HG02970 (cell line): Measurements from ENCODE around the gene RAB22A.
"Not testable (repeated sequence)": the region's sequence is repeated elsewhere in the genome, so short reads cannot be mapped to it uniquely, and the experiment has no call there.

Experiments used
- ATAC-seq: cut with Tn5 transposase; IDR thresholded peaks from one replicate; pipeline ENCODE4 v1.9.1; 2021; ENCODE audit warnings: mild to moderate bottlenecking, moderate library complexity, moderate number of reproducible peaks; ENCODE audit not compliant: unreplicated experiment, low FRiP score

Gene RAB22A

DNA sequence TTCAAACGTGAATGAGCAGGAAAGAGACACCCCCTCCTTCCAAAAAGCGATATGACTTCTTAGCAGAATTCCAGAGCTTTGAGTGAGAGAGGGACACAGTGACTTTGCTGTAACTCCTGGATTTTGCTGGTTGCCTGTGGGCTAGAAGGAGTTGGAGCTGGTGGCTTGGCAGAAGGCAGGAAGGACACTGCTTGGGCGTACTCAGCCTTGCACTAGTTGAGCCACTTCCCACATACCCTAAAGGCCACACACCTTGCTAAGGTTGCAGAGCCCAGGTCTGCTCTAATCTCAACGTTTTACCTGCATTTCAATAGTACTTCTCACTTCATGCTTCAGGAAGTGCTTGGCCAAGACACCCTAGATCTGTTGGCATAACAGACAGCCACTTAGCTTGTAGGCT, 30.6 kb downstream of the RAB22A start:
- ATAC-seq: no peak

DNA sequence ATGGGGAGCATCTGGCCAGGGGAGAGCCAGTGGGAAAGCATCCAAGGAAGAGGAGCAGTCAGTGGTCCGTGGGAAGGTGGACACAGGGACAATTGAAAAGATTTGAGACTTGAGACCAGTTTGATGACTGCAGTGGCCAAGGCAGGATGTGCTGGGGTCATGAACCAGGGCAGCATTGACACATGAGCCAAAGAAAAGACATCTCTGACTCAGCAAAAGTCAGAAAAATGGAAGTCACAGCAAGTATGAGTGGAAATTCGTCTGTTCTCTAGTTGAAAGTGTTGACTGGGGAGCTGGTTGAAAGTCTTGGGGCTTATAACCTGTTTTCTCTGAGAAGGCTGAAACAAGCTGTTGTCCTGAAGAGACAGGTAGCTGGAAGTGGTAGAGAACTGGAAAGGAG, 31.3 kb downstream of the RAB22A start:
- ATAC-seq: no peak

DNA sequence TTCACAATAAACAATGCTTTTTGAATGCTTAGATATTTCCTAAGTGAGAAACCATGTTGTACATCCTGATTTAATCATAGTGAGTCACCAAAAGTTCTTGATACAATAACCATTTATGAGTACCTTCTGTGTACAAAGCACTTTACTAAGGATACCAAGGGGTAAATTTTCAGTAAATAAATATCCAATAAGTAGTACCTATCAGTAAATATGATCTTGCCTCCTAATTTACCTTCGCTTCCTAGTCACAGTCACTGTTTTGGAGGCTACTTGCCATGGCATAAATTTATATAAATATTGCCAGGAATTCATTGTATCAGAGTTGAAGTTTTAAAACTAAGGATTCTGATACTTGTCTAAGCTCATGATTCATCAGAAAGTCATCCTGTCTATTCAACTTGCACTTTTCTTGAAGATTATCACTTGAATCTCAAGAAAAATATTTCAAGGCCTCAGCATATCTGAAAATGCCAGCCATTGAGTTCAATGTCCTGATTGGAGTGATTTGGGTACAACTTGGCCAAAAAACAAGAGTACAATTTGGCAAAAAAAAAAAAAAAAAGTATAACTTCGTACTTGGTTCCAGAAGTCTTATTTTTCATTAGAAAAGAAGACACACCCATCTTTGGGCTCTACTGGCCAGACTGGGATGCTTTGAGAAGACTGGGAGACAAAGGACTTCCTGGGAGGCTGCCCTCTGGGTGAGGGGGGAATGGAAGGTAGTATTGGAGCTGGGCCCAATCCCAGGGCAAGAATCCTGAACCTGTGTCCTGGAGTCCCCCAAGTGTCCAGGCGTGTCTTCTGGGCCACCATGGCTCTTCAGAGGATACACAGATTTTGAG, 32.8 kb downstream of the RAB22A start:
- ATAC-seq: no peak

DNA sequence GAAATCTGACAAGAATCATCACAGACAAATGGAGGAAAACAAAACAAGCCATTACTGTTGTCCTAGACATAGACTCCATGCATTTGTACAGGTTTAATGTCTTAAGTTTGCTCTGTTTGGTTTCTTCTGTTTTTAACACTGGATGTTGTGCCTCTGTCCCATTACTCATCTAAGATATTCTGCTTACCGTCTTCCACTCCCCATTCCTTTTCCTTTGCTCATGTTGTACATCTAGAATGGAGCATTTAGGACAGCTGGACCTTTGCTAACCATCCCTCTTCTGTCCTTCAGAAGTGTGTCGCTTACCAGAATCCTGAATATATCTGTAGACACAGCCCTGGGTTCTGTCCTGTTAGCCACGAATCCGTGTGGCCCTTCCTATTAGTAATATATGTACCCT, 35.2 kb downstream of the RAB22A start:
- no peak for ATAC-seq

DNA sequence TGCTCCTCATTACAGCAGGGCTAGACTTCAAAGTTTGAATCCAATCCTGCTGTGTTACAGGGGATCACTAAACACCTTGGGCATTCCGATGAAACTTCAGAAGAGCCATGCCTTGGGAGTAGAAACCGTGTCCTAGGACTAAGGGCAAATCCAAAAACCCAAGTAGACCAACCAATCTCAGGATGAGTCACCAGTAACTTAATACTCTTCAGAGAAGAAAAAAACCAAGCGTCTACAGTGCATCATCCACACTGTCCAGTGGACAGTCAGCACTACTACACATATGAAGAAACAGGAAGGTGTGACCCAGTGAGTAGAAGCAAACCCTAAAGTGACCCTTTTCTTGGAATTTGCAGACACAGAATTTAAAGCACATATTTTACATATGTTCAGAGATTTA, 40.1 kb downstream of the RAB22A start:
- no peak for ATAC-seq

DNA sequence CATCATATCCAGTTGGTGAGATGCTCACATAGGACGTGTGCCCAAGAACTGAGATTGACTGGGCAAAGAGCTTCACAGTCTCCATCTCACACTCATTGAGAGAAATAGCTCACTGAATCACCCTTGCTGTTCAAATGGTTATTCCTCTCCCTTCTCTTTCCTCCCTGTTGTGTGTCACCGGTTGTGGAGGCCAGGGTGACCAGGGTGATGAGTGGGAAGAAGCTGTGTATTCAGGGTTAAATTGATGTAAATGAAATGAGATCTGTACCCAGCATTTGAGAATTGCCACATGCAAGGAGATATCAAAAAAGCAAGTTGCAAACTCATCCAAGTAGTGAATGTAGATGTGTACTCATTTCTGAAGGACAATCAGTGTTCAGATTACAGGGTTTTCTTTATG, 43.0 kb downstream of the RAB22A start:
- no peak for ATAC-seq

DNA sequence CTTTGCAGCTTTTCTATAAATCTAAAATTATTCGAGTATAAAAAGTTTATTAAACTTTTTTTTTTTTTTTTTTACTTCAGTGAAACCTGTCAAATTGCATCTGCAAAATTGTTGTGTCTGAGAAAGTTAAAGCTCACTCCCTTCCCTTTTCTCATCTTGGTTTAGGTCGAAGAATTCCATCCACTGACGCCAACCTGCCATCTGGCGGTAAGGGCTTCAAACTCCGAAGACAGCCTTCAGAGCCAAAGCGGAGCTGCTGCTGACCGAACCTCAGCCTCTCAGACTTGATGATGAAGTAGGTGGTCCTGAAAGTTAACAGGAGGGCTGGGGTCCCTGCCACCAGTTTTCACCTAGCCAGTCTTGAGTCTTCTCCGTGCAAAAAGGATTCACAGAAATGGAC, 49.9 kb downstream of the RAB22A start:
- no peak for ATAC-seq

DNA sequence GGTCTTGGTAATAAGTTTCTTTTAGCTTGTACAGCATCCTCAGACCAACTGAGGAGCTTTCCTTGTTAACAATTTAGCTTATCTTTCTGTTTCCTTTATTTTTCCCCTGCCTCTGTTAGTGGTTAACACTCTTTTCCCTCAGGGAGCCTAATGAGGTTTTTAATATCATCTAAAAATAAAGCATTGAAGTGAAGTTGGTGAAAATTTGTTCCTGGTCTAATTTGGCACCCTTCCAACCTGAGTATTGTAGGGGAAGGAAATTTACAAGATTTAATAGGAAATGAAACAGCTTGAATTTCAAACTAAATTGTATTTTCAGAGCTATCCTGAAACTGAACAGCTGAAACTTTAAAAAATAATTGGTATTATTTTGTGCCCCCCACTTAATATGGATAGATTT, 51.4 kb downstream of the RAB22A start:
- no peak for ATAC-seq

DNA sequence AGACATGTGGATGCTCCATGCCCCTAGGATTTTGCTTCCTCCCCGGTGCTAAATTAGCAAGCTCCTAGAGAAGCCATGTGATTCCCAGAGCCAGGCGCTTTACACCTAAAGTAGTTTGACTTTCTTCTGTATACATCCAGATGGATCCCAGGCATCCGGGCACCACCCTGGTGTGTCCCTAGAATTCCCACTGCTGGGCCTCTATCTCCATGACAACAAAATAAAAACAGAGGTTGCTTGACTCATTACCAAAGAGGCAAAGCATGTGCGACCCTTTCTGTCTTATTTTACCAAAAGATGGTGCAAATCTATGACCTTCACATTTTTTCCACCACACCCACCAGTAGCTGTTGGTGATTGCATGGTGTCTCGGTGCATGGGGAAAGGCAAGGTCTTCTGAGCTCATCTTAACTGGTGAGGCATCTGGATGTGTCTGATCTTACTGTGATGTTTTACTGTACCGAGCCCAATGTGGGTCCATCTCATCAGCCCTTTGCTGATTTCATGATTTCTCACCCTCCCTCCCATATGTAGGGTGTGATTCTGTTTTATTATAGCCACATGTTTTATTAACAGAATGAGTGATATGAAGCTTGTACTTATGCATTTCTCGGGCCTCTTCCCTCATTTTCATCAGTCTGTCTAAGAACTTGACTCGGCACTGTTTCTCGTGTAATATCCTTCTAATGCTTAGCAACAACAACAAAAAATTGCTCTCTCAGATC, 52.1 kb downstream of the RAB22A start:
- ATAC-seq: no peak

DNA sequence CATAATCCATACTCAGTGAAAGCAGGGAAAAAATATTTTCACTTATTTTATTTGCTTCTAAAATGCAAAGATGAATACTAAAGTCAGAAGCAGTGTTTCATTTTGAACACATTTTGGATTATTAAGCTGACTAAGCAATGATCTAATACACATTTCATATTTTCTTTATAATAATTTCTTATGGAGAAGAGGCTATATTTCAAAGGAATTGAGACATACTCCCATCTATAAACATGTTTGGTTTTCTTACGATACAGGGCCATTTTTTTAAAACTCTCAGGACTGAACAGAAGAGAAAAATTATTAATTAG, 52.6 kb downstream of the RAB22A start:
- no peak for ATAC-seq

DNA sequence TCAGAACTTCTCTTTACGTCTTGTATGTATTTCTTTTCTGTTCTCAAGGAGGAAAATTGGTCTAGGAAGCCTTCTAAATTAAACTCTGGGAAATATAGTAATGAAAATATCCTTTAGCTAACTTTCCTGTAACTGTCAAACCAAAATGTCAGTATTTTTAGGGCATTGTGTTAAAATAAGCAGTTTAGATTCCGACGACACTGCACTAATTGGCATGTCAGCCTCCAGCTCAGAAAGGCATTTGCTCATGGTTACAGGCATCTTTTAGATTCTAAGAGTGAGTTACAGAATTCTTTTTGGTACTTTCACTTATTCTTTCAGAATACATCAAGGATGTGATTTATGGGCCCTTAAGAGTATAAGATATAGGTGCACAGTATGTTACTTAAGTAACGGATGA, 53.5 kb downstream of the RAB22A start:
- no peak for ATAC-seq

DNA sequence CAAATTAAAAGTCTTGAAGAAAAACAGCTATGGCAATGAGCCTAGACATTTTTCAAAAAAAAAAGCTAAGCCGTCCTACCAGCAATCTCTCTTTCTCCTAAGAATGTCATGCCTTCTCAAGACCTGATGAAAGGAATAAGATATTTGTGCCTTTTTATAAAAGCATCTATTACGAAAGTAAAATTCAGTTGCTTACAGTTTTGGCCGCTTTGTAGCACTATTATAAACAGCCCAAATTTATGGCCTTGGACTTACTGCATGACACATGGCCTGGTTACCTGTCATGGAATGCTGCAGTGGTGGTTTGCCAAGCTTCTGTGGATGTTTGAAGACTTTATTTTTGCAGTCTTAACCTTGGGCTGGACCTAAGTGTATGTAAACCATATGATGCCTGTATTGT, 57.4 kb downstream of the RAB22A start:
- no peak for ATAC-seq

DNA sequence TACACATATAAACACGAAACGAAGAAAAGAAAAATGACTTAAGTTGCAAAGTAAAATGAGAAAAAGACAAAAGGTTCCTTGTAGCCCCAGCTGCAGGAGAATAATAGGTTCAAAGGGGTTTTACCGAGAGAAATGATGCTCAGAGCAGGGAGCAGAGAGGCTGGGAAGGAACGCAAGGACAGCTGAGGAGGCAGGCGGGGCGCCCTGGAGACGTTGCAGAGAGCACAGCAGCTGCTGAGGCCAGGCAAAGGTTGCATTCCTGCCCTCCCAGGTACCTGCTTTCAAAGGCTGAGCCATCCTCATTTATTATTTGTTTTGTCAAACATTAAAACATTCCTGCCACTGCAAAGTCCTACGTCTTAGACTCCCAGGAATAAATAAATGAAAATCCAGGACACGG, 63.3 kb downstream of the RAB22A start:
- no peak for ATAC-seq

DNA sequence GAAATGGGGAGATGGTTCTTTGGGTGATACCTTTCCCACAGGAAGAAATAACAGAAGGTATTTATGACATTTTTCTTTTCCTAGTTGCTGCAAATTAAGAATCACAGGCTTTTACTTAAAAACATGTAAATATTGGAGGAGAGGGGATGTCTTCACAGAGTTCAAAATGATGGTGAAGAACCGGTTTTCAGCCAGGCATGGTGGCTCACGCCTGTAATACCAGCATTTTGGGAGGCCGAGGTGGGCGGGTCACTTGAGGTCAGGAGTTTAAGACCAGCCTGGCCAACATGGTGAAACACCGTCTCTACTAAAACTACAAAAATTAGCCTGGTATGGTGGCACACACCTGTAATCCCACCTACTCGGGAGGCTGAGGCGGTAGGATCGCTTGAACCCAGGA, 63.8 kb downstream of the RAB22A start:
- not testable (repeated sequence) for ATAC-seq

DNA sequence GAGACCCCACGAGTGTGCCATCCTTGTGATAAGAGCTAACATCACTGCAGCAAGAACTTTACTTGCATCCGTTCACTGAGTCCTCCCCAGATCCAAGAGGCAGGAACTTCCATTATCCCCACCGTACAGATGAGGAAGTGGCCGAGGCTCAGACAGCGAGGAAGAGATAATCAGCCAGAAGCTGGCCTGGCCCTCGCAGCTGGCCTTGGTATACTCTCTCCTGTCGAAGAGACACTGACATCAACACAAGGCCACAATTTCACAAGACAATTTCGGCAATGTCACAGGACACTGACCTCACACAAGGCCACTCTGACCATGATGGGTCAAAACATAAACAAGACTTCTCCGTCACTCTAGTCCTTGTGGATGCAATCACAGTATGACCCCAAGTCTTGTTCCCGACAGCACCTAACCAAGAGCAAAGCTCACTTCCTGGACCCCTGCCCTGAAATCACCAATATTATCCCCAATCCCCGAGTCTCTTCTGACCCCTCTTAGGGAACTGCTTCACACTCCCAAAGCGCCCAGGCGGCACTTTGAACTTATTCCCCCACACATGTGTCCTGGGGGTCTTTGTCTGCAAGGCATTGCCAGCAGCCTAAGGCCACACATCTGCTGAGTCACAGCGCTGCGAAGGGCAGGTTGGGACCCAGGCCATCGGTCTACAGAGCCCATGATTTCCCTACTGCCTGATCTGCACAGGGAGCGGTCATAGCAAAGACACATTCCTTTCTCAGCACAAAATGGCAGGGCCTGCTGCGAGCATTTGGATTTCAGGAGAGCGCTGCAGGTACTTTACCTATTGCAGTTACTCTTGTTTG, 64.7 kb downstream of the RAB22A start:
- no peak for ATAC-seq

DNA sequence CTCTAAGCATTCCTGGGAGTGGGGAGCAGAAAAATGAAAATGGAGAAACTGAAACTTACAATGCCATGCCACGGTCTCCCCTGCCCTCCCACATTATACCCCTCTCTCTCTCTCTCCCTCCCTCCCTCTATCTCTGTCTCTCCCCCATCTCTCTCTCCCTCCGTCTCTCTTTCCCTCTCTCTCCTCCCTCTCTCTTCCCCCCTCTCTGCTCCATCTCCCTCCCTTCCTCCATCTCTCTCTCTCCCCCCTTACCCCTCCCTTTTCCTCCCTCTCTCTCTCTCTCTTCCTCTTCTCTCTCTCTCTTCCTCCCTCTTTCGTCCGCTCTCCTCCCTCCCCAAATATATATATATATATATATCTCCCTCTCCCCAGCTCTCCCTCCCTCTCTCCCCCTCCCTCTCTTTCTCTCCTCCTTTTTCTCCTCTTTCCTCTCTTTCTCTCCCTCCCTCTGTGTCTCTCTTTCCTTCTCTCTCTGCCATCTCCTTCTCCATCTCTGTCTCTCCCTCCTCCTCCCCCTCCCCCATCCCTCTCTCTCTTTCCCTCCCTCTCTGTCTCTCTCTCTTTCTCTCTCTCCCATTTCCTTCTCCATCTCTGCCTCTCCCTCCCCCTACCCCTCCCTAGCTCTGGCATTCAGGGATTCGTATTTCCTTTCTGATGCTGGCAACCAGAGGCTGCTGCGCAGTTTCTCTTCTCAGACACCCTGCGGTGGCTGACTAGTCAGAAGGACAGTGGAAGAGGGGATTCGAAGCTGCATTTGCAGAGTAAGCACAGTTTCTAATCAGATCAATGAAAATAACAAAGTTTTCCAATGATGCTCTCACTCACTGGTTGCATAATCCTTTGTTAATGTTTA, 65.6 kb downstream of the RAB22A start:
- ATAC-seq: no peak

DNA sequence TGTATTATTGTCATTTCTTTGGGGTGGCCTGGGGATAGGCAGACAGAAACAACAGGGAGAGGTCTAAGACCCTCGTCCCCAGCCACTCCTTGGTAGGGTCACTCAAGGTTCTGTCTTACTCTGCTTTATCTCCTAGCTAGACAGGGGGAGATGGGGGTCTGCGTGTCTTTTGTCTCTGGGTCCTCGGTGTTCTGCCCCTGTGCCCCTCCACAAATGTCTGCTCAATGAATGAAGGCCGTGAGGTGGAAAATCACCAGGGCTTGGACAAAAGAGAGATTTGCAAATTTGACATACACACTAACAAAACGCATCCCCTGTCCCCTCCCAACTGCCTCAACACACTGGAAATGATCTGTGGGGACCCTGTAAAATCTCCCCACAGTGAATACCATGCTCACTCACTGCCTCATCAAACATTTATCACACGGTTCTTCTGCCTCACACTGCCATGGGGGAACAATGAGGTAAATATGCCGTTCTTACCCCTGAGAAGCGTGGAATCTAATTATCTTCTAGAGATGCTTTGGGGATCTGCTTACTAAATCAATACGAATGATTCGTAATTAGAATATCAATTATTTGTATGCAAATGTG, 66.3 kb downstream of the RAB22A start:
- no peak for ATAC-seq

DNA sequence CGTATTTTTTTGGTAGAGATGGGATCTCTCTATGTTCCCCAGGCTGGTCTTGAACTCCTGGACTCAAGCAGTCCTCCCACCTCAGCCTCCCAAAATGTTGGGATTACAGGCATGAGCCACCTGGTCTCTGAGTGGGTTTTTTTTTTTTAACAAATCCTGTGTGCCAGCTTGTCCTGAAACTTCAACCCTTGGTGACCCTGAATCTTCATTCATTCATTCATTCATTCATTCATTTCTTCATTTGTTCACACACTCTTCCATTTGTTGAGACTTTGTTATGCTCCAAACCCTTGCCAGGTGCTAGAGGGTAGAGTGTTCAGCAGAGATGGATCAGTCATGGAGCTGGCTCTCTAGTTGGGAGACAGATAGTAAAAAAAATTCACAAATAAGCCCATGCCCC, 67.5 kb downstream of the RAB22A start:
- ATAC-seq: no peak

DNA sequence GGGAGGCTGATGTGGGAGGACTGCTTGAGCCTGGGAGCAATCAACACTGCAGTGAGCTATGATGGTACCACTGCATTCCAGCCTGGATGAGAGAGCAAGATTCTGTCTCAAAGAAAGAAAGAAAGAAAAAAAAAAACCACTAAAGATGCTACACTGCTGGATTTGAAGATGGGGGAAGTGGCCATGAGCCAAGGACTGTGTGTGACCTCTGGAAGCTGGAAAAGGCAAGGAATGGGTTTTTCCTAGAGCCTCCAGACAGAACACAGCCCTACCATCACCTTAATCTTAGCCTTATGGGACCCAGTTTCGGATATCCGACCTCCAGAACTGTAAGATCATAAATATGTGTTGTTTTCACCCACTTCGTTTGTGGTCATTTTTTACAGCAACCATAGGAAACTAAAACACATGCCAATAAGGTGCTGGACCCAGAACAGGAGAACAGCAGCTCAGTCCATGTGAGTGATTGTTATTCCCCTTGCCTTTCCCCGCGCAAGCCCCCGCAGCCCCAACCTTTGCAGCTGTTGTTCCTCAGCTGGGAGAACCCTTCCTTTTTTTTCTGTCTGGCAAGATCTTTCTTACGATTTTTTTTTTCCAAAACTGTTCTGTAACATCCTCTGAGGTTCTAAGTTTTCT, 68.4 kb downstream of the RAB22A start:
- no peak for ATAC-seq

DNA sequence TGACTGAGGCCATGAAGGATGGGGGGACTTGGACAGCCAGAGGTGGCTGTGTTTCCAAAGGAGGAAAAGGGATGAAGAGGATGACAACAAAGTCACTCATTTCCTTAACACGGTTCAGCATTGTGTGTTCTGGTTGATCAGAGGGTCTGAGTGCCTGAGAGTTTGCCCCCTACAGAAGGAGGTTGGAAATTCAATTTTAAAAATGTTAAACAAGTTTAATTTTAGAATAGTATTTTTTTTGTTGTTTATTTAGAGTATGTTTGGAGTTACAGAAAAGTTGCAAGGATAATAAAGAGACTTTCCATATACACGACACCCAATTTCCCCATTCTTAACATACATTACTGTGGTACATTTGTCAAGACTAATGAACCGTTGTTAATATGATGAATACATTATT, 69.2 kb downstream of the RAB22A start:
- no peak for ATAC-seq
